HG03159 (cell line): ENCODE data around the gene SEMA3A.

Experiments used
- ATAC-seq: cut with Tn5 transposase; IDR thresholded peaks from one replicate; pipeline ENCODE4 v1.9.1; 2021; ENCODE audit warnings: mild to moderate bottlenecking, moderate library complexity; ENCODE audit not compliant: unreplicated experiment

The SEMA3A gene

DNA sequence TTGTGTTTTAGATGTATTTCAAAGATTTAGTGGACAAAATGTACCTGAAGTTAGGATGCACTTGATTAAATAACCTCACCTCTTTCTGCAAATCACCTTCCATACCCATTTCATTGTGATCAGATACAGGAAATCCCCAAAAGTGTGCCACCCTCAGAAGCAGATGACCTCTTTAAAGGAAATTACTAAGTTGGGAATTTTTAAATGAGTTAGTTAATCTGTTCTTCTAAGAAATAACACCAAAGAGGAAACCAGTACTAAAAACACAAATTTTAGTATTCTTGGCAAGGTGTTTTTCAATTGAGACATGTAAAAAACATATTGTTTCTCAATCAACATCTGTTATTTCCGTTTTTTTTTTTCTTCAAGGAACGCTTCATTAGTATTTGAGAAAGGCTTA, 4.6 kb upstream of the SEMA3A start:
- ATAC-seq = no peak

DNA sequence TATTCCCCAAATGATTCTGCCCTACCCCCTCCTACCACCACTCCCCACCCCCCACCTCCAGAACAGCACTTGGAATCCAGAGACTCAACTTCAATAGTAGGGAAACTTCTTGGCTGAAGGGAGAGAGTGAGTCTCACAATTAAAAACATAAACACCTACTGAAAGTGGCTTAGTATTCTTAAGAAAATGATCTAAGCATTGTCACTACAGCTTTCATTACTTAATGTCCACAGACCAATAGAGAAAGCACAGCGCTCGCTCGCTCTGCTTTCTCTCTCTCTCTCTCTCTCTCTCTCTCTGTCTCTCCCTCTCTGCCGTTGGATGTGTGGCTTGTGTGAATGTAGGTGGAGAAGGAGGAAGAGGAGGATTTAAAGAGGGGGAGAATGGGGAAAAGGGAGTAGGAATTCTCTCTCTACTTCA, 1.5 kb upstream of the SEMA3A start:
- ATAC-seq = no peak

DNA sequence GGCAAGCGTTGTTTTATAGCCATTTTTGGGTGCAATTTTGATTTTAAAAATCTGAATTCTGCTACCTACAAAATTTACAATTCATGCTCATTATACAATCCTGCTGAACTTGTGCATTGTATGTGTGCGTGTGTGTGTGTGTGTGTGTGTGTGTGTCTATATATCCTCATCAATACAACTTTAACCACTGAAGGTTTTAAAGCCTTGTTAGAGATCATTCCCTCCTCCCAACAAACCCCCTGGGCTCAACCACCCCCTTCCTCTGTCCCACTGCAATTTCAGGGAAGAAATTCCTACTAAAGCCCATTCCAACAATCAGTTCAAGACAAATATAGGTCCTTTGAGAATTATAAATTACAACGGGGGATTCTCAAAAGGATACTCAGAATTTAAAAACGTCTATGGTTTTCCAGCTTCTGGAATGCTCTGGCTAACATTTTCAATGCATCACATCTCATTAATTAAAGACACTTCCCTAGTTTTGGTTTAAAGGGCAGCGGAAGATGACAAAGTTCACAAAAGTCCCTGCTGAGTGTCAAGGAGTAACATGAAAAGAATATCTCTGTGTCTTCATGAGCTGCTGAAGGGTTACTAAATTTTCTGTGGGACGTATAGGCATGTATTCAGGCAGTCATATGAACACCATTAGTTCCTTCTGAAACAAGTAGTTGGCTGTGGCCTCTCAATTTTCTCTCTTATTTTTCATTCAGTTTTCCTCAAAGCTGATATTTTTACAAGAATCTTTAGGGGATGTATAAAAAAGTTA, 889 bp upstream of the SEMA3A start:
- no peak for ATAC-seq

DNA sequence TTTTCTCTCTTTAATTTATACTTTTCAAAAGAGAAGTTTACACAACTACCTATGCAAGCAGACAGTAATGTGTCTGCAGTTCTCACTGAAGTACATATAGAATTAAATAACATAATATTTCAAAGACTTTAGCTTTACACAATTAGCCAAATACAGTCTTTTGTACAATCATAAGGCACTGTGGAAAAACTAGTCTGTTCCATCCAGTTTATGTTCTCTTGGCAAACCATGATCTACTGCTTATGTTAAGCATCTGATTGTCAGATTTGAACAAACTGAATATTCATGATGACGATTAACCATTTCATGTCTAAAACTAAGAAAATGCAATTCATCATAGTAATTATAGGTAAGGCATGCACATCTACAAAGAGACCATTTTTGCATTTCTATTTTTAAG, 842 bp downstream of the SEMA3A start:
- no peak for ATAC-seq

DNA sequence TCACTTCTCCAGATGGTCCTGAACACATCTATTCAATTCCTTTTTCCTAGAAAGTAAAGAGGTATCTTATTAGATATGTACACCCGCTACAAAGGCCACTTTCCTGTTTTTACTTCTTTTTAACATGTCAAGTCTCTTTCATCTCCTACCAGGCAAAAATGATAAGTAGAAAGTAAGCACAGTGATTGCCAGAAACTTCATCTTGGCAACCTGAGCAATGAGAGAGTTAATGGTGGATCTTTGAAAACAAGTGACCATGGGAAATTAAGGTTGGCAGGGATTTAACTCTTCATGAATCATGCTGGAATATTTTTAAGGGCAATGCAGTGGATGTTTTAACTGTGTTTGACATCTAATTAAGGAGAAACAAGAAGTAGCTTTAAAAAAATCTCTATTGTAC, 2.7 kb downstream of the SEMA3A start:
- ATAC-seq = no peak

DNA sequence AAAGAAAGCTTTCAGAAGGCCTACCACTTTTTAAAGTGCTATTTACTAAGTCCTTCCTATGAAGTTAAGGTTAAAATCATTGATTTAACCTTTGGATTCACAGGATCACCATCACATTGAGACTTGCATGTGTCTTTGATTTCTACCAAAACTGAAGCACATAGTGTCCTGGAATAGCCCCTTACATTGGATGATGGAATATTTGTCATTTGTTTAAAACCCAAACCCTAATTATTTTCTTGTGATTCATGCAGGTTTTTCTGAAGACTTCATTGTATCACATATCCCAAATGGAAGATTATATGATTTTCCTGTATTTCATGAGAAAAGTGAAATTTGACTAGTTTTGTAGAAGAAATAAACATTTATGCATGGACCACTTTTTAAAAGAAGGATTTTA, 3.3 kb downstream of the SEMA3A start:
- ATAC-seq = no peak

DNA sequence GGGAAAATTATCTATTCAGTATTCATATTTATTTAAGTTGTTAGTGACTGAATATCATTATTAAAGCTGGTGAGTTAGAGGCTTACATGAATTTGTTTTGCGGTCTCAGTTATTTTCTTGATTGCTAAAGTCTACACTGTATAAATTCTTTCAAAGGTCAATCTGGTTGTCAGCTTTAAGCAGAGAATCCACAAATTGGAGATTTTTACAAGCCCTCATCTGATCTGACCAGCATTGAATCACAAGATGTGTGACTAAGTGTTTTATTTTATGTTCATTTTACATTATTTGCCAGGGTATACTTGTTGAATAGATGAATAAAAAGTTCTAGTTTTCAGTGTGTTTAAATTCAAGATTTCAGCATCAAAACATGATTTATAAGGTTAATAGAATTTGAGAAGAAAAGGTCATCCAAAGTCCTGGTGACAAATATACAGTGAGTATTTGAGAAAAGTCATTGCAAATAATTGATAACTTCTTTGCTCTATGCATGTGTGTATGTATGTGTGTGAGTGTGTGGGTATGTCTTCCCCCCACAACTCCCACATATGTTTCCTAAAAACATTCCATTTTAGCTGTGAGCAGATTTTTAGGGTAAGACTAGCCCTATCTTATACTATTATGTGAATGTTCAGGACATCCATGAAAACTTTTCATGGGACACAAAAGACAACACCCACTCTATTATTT, 4.4 kb downstream of the SEMA3A start:
- ATAC-seq = no peak

DNA sequence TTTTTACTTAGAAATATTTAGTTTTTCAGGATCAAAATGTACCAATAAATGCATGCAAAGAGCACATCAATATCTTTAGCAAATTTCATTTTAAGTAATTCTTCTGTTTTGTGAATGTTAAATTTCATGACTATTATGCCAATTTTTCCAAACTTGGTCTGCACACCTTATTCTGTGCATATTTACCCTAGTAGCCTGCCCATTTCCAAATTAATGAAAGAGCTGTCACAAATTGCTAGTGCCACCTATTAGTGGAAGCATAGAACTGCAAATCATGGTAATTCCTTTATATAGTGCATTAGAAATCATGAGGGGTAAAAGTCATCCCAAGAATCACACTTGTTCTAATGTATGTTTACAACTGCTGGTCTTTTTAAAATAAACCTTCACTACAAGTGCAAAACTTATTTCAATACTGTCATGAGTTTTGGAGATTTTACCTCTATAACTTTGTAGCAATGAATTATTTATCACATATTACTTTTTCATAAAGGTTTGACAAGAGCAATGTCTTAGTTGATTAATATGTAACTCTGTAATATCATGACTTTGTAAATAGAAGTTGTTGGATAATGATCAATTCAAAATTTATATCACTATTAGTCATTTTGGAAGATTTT, 5.7 kb downstream of the SEMA3A start:
- ATAC-seq = no peak

DNA sequence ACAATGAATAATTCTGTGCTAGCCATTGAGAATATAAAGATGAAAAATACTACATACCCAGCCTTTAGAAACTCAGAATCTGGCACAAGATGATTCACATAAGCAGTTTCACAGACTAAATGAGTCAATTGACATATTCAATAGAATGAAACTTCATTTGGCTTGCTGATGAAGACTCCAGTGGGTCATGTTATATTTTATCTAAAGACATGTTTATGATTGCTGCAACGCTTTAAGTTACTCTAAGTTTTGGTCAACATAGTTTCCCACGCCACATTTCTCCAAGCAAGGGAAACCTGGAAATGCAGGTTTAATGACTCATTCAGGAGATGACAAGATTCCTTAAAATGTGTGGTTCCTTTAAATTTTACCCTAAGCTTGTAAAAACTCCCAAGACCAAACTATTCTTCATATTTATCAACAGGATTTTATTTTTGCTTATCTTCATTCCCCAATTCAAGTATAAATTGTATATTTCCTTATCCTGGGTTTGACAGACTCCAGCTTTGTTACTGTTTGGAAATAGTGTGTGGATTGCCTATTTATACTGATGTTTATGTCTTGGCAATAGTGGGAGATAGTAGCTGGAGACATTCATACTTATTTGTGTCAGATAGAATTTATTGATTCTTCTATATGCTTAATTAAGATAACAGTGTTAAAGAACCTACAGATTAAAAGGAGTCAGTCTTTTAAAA, 6.6 kb downstream of the SEMA3A start:
- no peak for ATAC-seq

DNA sequence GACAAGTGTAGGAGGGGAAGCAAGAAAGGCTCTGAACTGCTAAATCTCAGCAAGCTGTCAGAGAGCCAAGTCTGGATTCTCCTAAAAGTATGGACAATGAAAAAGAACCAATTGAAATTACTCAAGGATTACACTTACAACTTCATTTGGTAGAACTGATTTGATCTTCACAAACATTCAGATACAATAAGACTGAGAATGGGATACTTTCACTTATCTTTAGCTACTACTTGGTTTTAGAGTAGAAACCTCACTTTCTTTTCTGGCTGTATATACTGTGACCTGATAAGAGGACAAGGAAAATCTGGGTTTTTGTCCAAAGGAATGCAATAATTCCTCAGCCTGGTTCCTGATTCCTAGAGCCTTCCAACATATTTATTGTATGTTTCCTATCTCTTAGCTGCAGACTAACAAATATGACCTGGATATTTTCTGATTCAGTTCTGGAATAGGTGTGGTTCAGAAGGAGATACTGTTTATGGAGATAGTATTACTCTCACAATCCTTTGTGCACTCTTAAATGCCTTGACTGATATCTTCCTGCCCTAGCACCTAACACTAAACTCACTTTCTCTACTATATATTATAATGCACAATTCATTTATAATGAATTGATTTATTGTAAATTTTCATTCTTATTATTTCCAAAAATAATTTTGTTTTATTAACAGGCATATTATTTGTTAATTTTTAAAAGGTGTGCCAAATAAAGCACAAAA, 7.3 kb downstream of the SEMA3A start:
- ATAC-seq = no peak

DNA sequence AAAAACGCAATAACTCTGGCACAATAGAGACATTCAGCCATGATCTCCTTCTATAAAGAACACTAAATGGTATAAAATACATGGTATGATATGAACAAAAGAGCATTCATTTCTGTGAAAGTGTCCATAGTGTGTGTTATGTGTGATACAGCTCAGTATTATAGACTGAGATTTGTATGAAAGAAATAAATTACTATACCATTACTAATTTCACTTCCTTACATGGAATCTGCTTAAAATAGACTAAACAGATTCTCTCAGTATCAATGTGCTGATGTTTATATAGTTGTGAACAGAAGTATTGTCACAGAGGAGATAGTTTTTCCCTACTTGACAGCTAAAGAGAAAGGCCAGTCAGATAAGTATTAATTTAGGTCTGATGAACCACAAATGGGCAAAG, 10.8 kb downstream of the SEMA3A start:
- ATAC-seq = no peak

DNA sequence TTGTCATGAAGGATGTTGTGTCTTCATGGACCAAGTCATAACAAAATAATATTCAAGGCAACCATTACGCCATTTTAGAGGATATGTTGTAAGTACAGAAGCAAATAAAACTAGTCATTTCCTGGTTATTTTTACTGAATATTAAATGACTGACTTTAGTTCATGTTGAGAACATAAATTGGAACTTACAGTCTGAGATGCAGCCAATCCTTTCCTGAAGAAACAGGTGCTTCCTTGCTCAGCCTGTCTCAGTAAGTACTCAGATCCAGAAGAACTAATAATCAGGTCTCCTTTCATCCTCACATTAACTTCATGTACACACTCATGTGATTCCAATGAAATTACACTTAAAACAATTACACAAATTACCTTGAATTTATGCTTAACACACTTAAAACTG, 12.3 kb downstream of the SEMA3A start:
- ATAC-seq = no peak

DNA sequence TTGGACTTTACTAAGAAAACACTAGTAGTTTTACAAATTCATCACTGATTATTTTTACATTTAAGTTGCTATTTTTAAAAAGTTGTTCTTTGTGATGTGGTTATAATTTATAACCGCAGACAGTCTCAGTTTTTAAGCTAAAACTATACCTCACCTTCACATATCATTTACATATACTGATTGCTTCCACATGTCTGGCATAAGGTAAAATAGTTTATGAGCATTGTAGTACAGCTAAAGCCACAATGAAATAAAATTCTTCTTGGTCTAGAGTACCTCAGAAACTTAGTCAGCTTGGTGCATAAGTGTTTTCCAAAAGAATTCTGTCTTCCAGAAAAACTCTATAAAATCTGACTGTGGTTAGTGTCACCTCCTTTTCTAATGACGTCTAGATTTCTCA, 13.0 kb downstream of the SEMA3A start:
- ATAC-seq = no peak

DNA sequence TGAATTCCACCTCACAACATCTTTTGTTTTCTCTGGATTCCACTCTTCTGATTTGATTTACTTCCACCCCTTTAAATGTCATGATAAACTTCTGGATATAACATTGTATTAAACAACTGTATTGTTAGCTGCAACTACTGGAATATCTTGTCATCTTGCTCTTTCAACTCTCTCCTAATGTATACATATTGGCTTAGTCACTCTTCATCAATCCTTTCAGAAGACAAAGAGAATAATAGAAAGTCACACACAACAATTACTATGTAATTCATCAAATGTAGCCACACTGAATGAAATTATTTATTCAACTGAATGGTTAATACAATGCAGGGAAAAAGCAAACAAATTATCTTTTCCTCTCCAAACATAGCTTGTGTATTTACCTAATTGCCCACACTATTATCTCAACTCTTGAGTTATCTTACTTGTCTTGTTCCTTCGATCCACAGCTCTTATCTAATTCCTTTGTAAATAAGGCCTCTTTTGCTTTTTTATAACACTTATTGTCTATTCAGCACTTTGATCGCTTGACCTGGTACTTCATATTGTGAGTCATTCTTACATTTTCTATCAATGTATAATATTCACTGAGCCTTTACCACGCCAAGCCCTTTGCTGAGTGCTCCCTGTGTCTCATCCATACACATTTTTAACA, 16.7 kb downstream of the SEMA3A start:
- ATAC-seq = no peak

DNA sequence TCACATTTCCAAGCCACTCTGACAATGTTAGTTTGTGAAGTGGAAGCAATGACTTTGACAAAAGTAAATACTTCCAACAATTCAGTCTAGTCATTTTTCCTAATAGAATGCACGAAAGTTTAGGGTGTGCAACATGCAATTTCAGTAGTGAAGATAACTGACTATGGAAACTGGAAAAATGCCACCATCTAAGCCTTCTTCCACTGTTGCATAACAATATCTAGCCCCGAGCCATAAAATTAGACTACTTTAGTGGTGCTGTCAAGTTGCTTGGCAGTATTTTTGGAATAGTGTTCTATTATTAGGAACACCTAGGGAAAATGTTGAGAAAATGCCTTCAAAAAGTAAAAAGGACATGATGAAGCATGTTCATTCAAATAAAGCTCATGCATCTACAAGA, 17.9 kb downstream of the SEMA3A start:
- no peak for ATAC-seq

DNA sequence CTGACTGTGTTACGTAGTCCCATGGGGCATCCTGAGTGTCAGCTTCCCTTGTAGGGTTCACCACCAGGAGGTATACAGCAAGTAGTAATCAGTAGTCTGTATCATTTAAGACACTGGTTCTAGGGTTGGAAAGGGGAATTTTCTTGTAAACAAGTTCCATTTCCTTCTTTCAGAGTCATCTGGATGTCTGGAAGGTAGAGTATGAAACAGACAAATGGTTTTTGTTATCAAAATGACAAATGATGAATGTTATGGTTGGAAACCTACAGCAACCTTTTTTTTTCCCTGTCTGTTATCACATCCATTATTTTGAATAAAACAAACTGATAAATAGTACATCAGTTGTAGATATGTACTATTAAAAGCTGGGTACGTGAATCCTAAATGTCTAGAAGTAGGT, 19.1 kb downstream of the SEMA3A start:
- ATAC-seq = no peak

DNA sequence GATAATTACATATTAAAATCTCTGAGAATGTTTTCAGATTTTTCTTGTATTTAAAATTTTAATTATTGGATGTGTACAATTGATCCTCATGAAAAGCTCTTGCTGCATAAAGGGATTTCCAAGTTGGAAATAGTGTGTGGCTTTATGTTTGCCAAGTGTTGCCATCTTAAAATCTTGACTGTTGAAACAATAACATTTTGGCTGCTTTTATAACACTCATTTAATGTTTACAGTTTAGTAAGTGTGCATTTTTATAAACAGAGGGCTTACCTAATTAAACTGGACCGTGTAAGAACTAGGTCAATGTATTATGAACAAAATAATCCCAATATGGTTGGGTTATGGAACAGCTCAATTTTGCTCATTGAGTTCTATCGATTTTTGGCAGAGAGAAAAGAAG, 23.9 kb downstream of the SEMA3A start:
- no peak for ATAC-seq

DNA sequence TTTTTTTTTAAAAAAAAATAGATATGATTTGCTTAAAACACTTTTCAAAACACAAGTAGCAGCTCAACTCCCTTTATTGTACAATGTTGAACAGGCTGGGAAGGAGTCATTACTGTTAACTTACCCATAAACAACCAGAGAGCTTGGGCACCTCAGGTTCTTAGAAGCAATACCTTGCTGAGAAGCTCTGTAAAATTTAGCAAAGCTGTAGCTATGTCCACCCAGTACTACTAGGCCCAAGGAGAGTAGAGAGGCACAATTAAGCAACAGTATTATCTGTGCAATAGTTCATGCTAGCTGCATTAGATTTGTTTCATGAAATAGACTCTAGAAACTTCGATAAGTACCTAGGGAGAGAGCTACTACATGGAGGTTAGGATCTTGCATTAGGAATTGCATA, 32.0 kb downstream of the SEMA3A start:
- ATAC-seq = no peak

DNA sequence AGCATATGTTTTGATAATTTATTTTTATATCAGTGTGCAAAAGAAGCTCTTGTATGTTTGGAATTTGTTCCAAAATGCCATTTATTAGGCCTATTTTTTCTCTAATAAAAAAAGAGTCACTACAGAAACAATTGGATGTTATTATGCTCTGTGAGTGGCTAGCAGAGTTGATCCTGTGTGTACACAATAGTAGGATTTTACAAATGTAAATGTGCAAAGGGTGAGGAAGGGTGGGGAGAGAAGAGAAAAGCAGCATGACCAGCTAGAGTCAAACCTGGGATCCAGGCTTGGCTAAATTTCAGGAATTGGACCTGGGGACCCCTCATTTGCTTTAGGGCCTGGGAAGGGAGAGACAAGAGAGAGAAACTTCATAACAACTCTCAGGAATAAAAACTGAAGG, 32.5 kb downstream of the SEMA3A start:
- ATAC-seq = no peak

DNA sequence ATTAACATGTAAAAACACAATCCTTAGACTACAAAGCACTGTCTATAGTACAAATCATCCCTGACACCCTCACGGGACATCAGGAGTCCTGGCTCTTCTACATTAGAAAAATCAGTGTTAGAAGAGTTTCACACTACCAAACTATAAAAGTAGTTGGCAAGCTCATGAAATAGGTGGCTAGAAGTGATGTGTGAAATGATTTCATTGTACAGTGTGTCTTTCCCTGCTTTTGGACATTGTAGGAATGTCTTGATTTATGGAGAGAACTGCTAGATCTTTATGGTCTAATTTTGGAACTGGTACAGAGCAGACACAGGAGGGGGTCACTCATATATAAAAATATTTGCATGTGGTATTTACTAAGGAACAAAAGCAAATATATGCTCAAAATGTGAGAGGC, 33.2 kb downstream of the SEMA3A start:
- no peak for ATAC-seq

DNA sequence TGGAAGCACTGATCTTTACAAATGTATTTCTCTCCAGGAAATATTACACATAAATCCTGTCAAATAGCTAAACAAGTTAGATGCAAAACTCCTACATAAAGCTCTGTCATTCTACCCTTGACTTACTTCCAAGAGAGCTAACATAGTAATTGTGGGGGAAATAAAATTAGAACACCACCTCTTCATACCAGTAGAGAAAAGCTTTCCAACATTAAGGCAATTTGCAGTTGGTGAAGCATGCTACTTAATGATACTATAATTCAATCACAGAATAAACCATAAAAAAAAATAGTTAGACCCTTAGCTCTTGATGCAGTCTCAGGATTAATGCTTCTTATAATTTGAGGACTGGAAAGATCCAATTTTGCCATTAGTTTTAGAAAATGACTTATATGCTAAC, 35.2 kb downstream of the SEMA3A start:
- ATAC-seq = no peak
